Stimulated activated CD4-positive, alpha-beta T cell treated with anti-CD3 and anti-CD28 coated beads, Interleukin-4, amount 100 ng/mL, for 4 hours (primary cell): ENCODE measurements around the gene BOK.

Experiments
- DNase-seq, 2 experiments: peaks; one replicate each; pipeline ENCODE4 v3.0.0-alpha.2; 2020

Gene BOK

GRCh38 chr2:241539616-241540374, 18.8 kb upstream of the BOK start:
- DNase-seq = no peak

DNA sequence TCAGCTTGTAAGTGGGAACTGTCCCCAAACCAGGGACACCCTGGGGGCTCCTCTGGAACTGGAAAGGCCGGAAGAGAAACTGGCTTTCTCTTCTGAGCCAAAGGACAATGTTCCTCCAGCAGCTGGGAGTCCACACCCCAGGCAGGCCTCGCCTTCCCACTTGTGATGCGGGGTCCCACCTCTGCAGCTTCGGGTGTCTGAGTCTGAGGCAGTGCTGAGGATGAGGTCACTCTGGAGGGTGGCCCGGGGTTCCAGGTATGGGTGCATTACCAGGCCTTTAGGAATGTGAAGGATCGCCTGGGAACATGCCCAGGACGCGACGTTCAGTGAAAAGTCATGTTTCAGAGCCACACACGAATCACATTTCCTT, 18.2 kb upstream of the BOK start:
- no peak for DNase-seq

GRCh38 chr2:241540771-241541561, 17.6 kb upstream of the BOK start:
- peak; percentile 45 to 50 for DNase-seq

DNA sequence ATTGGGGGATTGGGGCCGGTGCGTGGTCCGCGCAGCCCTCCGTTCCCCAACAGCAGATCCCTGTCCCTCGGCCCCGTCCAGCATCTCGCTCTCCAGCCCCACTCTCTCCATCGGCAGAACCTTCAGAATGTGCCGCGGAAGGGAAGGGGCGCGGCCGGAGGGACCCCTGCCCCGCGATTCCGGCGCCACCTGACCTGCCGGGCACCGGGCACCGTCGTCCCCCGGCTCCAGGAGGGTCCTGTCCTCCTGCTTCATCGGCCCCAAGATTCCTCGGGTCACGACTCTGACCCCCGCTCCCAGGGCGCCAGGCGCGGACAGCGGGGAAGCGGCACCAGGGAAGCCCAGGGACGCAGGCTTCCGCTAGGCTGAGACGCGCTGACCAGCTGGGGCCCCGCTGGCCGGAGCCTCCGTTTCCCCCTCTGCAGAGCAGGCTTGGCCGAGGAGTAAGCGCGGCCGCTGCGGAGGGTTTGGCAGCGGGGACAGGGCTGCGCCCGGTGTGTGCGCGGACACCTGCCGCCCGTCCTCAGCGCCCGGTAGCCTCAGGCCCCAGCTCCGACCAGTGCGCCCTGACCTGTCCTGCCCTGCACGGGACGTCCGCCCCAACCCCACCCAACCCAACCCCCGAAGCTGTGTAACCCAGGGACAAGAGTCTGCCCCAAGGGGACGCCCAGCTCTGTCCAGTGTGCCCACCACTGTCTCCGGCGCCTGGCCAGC, 16.8 kb upstream of the BOK start:
- DNase-seq = no peak

DNA sequence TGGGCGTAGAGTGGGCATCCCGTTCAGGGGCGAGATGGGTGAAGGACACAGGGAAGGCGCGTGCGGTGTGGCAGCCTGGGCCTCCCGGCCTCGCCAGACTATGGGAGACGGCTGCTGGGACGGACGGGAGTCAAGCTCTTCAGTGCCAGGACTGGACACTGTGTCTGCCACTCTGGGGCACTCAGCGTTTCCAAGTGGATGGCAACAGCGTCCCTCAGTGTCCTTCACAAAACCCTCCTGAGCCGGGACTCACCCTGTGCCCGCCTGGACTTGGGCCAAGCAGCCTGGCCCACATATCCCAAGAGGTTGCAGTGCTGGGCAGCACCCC, 16.3 kb upstream of the BOK start:
- no peak for DNase-seq

DNA sequence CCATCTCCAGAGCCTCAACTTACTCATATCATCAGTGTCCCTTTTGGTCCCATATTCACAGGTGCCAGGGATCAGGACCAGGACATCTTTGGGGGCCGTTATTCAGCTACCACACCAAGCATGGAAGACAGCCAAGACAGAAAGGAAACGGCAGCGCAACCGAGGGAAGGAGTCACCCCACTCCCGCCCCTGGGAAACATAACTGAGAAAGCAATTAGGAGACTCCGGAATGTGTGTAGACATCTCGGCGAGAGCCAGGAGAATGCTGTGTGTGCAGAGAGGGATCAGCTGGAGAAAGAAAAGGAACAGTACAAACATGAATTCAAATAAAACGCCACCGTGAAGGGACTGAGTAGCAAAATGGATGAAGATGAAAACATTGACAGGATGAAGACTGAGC, 13.4 kb upstream of the BOK start:
- DNase-seq = no peak

- DNase-seq = no peak
Observed at GRCh38 chr2:241545523-241546473, 12.7 kb upstream of the BOK start.

GRCh38 chr2:241546771-241547498, 11.6 kb upstream of the BOK start:
- DNase-seq = no peak

DNA sequence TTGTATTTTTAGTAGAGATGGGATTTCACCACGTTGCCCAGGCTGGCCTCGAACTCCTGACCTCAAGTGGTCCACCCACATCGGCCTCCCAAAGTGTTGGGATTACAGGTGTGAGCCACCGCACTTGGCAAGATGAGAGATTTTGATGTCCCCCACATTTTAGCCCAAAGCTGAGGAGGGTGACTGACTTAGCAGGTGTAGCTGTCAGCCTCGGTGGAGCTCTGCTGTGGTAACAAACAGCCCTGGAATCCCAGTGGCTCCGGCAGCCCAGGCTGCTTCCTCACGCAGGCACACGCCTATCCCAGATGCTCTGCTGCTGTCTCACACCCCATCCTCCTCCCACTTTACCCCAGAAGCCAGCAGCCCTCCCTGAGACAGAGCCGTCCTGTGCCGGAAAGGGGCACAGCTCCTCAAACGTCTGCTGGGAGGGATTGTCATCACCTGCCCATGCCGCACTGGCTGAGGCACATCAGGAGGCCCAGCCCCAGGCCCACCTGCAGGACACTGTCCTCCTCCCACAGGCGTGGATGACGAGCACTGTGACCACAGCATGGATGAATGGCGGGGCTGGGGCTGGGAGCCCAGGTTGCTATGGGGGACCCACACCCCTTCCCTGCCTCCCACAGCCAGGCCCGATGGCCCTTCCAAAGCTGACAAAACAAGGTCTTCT, 10.6 kb upstream of the BOK start:
- DNase-seq = no peak

- no peak for DNase-seq
Observed at GRCh38 chr2:241548451-241548835, 10.1 kb upstream of the BOK start.

GRCh38 chr2:241550616-241551580, 7.6 kb upstream of the BOK start:
- no peak for DNase-seq

GRCh38 chr2:241551599-241551997, 6.9 kb upstream of the BOK start:
- DNase-seq = no peak

DNA sequence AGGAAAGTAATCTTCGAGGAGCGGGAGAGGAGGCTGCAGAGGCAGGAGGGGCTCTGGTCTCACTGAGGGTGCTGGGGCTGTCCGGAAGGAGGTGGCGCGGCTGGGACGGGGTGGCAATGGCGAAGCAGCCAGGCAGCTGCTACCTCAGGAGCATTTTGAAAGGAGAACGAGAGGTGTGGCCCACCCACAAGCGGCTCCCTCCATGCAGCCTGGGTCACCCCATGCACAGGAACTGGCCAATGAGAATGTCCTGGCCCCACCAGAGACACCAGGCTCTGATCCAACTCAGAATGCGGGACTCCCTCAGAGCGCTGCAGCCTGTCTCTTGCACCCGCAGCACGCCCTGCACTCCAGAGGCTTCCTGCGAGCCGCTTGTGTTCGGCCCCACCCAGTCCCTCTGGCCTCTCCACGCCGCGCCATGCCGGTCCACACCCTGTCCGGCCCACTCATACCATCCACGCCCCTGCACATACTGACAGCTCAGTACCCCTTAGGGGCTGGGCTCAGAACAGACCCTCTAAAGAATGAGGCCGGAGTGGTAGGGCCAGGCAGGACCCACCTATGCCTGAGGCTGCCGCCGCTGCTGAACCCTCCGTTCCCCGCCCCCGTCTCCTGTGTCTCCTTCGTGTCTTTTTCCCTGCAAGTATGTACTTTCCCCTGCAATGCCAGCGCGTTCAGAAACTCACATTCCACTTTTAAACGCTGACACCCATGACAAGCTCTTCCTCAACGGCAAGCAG, 6.4 kb upstream of the BOK start:
- no peak for DNase-seq

DNA sequence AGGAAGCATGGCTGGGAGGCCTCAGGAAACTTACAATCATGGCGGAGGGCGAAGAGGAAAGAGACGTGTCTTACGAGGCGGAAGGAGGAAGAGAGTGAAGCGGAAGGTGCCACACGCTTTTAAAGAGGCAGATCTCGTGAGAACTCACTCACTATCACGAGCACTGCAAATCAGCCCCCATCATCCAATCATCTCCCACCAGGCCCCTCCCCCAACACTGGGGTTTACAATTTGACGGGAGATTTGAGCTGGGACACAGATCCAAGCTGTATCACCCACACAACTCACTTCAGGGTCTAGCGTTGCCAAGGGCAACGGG, 5.1 kb upstream of the BOK start:
- no peak for DNase-seq

GRCh38 chr2:241553981-241554380, 4.6 kb upstream of the BOK start:
- DNase-seq = no peak

DNA sequence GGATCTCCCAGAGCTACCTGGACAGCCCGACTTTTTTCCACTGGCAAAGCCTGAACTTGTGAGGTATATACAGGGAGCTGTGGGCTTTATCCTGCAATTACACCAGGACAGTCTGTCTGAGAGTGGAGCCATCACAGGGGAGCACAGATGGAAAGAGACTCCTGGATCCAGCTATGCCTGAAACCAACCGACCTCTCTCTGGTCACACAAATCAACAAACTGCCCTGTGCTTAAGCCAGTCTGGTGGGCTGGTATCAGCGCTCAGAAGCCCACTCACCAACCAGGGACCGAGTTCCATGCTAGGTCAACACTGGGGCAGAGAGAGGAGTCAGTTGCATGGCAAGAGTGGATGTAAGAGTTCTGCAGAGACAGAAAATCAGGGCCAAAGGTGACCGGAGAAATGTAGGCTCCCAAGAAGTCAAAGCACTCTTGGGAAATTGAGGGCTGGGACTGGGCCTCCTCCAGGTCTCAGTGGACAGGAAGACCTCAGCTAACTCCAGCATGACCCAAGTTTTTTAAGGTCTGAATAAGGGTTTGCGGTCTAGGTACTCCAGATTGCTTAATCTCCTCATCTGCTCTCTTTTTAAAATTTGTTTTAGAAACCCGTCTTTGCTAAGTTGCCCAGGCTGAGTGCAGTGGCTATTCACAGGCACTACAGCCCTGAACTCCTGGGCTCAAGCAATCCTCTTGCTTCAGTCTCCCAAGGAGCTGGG, 3.8 kb upstream of the BOK start:
- no peak for DNase-seq

DNA sequence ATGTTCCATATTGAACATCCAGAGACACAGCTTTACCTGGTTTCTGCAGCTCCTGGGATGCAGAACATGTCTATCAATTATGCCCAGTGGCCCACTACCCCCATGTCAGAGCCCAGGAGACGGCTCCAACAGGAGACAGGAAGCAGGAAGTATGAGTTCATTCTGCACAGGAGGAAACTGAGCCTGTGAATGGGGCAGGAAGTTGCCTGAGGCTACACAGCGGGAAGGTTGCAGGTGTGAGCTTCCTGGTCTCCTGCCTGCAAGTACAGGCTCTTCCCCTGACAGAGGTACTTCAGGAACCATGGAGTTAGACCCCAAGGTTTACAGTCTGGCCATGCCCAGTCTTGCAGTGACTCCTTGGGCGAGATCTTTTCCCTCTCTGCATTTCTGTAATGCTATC, 2.8 kb upstream of the BOK start:
- DNase-seq = no peak

- DNase-seq = no peak
Observed at GRCh38 chr2:241556746-241557145, 1.8 kb upstream of the BOK start.
